ENCODE measurements around the gene FNBP1L.

GRCh38 chr1:93537396-93537795 is 89.5 kb downstream of the FNBP1L start:
- TF ChIP-seq CTCF (IDR thresholded peaks at IDR 0.05) (no peak), EZH2 (IDR thresholded peaks at IDR 0.05; ENCODE audit: borderline replicate concordance, insufficient read depth, low read depth, low read length, poor library complexity, severe bottlenecking) (no peak)
